Omental fat pad (tissue), 4 donors: ENCODE results near the gene NQO1. TPM values are rescaled to one million over a fixed set of nuclear protein-coding genes. Genes with fewer than 3 reads are reported as not detected.

Source experiments
- ATAC-seq: fragments of 150-250 bp; one replicate; pipeline ENCODE4 v1.9.1; 2016; ENCODE audit warnings: mild to moderate bottlenecking, moderate library complexity; ENCODE audit not compliant: low FRiP score
- DNase-seq: peaks from one replicate; pipeline ENCODE4 v3.0.0-alpha.2; 2019; ENCODE audit warnings: low spot score
- total RNA-seq, 4 donors: library from RNA; depleted of rRNA; stranded (reverse); fragments of >200 nt; gene quantifications; one replicate each; pipeline ENCODE4 v1.1.0, GENCODE V29; 2016
- TF ChIP-seq, protein P1 (sequence below), 3 donors: fragments of 450-650 bp; IDR thresholded peaks; one replicate each; pipeline ENCODE4 v1.5.1; 2016 to 2017; ENCODE audit warnings: antibody characterized with exemption in 3 of 3, mild to moderate bottlenecking in 3 of 3, moderate library complexity in 2 of 3

NQO1 gene
- total RNA-seq, 4 donors from 2014 or later = 150 to 377 (median 226) TPM

DNA sequence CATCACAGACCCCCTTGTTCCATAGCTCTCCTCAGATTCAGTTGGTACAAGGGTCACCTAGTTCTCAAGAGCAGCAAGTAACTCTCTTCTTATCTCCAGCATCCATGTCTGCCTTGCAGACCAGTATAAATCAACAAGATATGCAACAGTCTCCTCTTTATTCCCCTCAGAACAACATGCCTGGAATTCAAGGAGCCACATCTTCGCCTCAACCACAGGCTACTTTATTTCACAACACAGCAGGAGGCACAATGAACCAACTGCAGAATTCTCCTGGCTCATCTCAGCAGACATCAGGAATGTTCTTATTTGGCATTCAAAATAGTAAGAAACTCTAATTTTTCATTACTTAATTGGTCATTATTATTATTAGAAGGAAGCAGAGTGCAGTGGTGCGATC is 32.4 kb downstream of the NQO1 start:
- DNase-seq (no peak), ATAC-seq (no peak)
- TF ChIP-seq, protein P1, sequence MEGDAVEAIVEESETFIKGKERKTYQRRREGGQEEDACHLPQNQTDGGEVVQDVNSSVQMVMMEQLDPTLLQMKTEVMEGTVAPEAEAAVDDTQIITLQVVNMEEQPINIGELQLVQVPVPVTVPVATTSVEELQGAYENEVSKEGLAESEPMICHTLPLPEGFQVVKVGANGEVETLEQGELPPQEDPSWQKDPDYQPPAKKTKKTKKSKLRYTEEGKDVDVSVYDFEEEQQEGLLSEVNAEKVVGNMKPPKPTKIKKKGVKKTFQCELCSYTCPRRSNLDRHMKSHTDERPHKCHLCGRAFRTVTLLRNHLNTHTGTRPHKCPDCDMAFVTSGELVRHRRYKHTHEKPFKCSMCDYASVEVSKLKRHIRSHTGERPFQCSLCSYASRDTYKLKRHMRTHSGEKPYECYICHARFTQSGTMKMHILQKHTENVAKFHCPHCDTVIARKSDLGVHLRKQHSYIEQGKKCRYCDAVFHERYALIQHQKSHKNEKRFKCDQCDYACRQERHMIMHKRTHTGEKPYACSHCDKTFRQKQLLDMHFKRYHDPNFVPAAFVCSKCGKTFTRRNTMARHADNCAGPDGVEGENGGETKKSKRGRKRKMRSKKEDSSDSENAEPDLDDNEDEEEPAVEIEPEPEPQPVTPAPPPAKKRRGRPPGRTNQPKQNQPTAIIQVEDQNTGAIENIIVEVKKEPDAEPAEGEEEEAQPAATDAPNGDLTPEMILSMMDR (IDR thresholded peaks at IDR 0.05) = no peak

DNA sequence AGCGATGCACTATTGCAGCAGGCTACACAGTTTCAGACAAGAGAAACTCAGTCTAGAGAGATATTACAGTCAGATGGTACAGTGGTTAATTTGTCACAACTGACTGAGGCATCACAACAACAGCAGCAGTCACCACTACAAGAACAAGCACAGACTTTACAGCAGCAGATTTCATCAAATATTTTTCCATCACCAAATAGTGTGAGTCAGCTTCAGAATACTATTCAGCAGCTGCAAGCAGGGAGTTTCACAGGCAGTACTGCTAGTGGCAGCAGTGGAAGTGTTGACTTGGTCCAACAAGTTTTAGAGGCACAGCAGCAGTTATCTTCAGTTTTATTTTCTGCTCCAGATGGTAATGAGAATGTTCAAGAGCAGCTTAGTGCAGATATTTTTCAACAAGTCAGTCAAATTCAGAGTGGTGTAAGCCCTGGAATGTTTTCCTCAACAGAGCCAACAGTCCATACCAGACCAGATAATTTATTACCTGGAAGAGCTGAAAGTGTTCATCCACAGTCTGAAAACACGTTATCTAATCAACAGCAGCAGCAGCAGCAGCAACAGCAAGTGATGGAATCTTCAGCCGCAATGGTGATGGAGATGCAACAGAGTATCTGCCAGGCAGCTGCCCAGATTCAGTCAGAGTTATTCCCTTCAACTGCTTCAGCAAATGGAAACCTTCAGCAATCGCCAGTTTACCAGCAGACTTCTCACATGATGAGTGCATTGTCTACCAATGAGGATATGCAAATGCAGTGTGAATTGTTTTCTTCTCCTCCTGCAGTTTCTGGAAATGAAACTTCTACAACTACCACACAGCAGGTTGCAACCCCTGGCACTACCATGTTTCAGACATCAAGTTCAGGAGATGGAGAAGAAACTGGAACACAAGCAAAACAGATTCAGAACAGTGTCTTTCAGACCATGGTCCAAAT is 34.1 kb downstream of the NQO1 start:
- TF ChIP-seq, protein P1 (IDR thresholded peaks at IDR 0.05) = no peak
- ATAC-seq (peak; percentile 70), DNase-seq (no peak)

DNA sequence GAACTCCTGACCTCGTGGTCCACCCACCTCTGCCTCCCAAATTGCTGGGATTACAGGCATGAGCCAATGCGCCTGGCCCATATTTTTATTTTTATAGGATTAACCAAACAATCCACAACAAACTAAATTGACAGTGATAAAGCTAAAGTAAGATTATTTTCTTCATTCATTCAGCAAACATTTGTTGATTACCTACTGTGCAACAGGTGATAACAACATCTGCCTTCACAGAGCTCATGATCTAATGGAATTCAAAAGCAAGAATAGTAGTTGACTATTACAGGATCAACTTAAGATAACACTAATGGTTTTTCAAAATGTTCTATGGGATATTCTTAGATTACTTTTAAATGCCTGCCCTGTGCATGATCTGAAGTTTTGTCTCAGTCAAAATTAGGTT is 37.8 kb downstream of the NQO1 start:
- TF ChIP-seq, protein P1 (IDR thresholded peaks at IDR 0.05) = no peak
- DNase-seq (no peak), ATAC-seq (no peak)

DNA sequence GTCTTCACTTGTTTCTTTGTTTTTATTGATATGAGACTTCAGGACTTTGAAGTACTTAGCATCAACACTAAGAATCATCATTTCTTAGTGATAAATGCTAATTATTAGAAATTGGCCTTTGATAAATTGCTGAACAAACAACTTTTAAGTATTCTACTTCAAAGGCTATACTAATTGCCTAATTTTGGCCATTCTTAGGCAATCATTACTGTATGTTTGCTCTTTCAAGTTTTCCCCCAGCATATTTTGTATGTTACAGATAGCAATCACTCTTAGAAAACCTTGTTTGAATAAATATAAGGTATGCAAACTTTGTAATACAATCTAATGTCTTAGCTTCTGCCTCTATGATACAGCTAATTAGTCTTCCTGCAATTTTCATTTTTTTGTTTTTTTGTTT is 46.0 kb downstream of the NQO1 start:
- DNase-seq = no peak
- TF ChIP-seq, protein P1 (IDR thresholded peaks at IDR 0.05) = no peak
- ATAC-seq = no peak

DNA sequence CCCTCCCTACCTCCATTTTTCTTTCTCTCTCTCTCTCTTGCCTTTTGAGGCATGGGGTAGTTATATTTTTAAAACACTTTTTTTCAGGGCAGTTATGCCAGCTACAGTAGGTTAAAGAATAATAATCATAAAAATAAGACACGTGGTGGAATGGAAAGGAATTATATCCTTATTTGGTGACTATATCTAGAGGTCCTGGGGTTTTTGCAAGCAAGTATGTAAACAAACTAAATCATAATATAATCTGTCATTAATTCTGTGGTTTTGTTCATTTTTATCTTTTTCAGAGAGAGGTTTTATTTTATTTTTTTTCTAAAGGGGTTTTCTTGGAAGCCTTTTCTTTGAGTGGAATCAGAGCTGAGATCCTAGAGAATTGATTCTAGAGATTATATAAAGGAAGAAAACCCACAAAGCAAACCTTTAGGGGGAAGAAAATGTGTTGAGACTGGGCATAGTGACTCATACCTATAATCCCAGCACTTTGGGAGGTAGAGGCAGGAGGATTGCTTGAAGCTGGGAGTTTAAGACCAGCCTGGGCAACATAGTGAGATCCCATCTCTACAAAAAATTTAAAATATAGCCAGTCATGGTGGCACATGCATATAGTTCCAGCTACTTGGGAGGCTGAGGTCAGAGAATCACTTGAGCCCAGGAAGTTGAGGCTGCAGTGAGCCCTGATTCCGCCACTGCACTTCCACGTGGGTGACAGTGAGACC is 53.2 kb downstream of the NQO1 start:
- no peak for DNase-seq
- no peak for ATAC-seq
- TF ChIP-seq, protein P1 (IDR thresholded peaks at IDR 0.05) = no peak

DNA sequence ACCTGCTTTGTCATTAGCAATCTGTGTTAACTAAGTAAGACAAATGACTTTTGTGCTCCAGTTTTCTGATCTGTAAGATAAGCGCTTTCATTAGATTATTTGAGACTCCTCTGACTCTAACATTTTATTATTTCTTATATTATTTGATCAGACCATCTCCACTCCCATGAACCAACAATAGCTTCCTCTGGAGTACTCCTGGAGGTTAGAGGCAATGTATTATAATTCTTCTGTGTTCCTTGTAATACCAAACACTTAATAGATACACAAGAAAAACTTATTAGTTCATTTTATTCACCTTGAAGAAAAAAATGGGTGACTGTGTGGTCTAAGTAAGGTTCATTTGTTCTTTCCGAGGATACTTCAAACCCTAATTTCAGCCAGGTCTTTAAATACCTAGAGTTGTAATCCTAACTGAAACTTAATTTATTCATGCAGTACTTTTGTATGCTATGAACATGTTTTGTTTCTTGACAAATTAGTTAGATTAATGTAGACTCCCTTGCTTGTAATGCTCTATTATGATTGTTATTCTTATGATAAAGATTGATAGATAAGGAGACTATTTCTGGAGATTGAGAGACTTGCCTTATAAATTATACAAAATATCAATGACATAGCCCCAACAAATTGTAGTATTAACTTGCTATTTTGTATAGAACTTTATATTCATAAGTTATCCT is 53.9 kb downstream of the NQO1 start:
- TF ChIP-seq, protein P1 (IDR thresholded peaks at IDR 0.05) = no peak
- no peak for ATAC-seq
- DNase-seq = no peak
